Adrenal gland (tissue), 12 donors: ENCODE data around the gene VAT1. TPM values are rescaled to one million over a fixed set of nuclear protein-coding genes. Genes with fewer than 3 reads are reported as not detected.

Experiments
- DNase-seq, 7 donors: peaks; one replicate each; pipeline ENCODE4 v3.0.0-alpha.2; 2019 to 2020
- H3K27ac ChIP-seq, 5 donors: fragments of 200-600 bp; sonication (generic) in 4 of 5; 1 replicate in 3 of 5; 2 replicates in 2 of 5; pipeline versions ENCODE4 v1.5.1 to v1.8.0; 2016 to 2020; ENCODE audit warnings: mild to moderate bottlenecking in 1 of 5
- H3K27me3 ChIP-seq: fragments of 200-600 bp; 2 replicates; pipeline ENCODE4 v1.8.0; 2021
- H3K36me3 ChIP-seq, 2 donors: fragments of 200-600 bp; replicated peaks in 1 of 2; 1 replicate in 1 of 2; 2 replicates in 1 of 2; pipeline versions ENCODE4 v1.5.1 to v1.8.0; 2018 to 2022
- H3K4me1 ChIP-seq, 2 donors: fragments of 200-600 bp; replicated peaks in 1 of 2; 1 replicate in 1 of 2; 2 replicates in 1 of 2; pipeline versions ENCODE4 v1.5.1 to v1.8.0; 2018 to 2021
- H3K4me3 ChIP-seq, 4 donors: fragments of 200-600 bp; sonication (generic) in 3 of 4; one replicate each; pipeline ENCODE4 v1.5.1; 2016 to 2018
- H3K9me3 ChIP-seq, 3 donors: fragments of 200-600 bp; sonication (generic) in 1 of 3; replicated peaks in 1 of 3; 1 replicate in 2 of 3; 2 replicates in 1 of 3; pipeline versions ENCODE4 v1.5.1 to v1.8.0; 2016 to 2021
- CTCF ChIP-seq, 6 experiments: fragments of 450-650 bp in 4 of 6; fragments of 200-600 bp in 2 of 6; sonication (generic) in 1 of 6; IDR thresholded peaks; 1 replicate in 5 of 6; 2 replicates in 1 of 6; pipeline versions ENCODE4 v1.5.1 to v1.8.0; 2016 to 2021; ENCODE audit warnings: antibody characterized with exemption in 6 of 6, mild to moderate bottlenecking in 2 of 6, moderate library complexity in 1 of 6
- POLR2A ChIP-seq, 2 donors: fragments of 450-650 bp; IDR thresholded peaks; one replicate each; pipeline ENCODE4 v1.6.1; 2017; ENCODE audit warnings: antibody characterized with exemption in 2 of 2, mild to moderate bottlenecking in 2 of 2, moderate library complexity in 1 of 2
- WGBS, 4 donors: extraction: QIAGEN DNeasy Blood & Tissue Kit in 2 of 4; methylation state at CpG; one replicate each; pipeline versions ENCODE4 v1.1.5 to v1.1.7; 2013 to 2017; 5-methylcytosine and 5-hydroxymethylcytosine counted together
- intact Hi-C, 2 donors: fragments of 100-400 bp; cut with DNase I; formaldehyde crosslinking; loops; one replicate each; pipeline versions ENCODE4 v1.14.1 to v1.15.0; 2022 to 2023
- polyA plus RNA-seq, 3 donors: library from polyadenylated mRNA; stranded (reverse); fragments of 200-250 nt in 2 of 3; fragments of 350-450 nt in 1 of 3; fragmentation: Illumina TruSeq in 1 of 3; extraction: RNeasy Lipid Tissue Mini Kit (QIAGEN cat#74804) in 1 of 3; gene quantifications; one replicate each; pipeline ENCODE4 v1.2.3, GENCODE V29; 2013 to 2014
- total RNA-seq, 9 donors: library from RNA; depleted of rRNA in 4 of 9; stranded (reverse); fragments of >200 nt in 4 of 9; fragments of 120-200 nt in 1 of 9; fragmentation: NEBNext Ultra II Directional in 1 of 9; extraction: Animal tissue kit (Norgen Biotek cat#: 25700) in 1 of 9; gene quantifications; one replicate each; pipeline versions ENCODE4 v1.1.0 to v1.2.4, GENCODE V29; 2013 to 2023
- donor health status: healthy with polysubstance abuse.
- donor health status: Bipolar disorder and iron deficiency.
- donor health status: DM: yes; HTN: yes; CAD: no.
- donor health status: DM: no; HTN: no; CAD: no.
- donor health status: DM: no; HTN: no; CAD: no.
- donor health status: DM: yes; HTN: yes; CAD: no.

Gene VAT1
- total and polyA plus RNA-seq, 12 donors = 177 to 744 (median 442) TPM

GRCh38 chr17:43026595-43026994 lies 4.4 kb upstream of the VAT1 start:
- WGBS, 4 donors = 68 to 80% (median 76%) methylated on average over 5 of the region's 5 CpGs
- no peak for DNase-seq
- H3K27me3 ChIP-seq = no peaks in the 10 kb centered on the region
- H3K9me3 ChIP-seq = no peaks in the 10 kb centered on the region
- no peak overlapping the region for H3K27ac ChIP-seq
- TF ChIP-seq POLR2A (IDR thresholded peaks at IDR 0.05) = no peak
- TF ChIP-seq CTCF (IDR thresholded peaks at IDR 0.05) = no peak
- intact Hi-C loops = loop anchor here (10.0 kb wide), 2 partner anchors 58 to 288 kb away; no protein-coding TSS in a partner anchor
- H3K4me1 ChIP-seq = peaks cover 0 to 10% of the 10 kb centered on the region in 2 donors
- no peaks in the 10 kb centered on the region for H3K36me3 ChIP-seq
- H3K4me3 ChIP-seq = no peak overlapping the region

- H3K36me3 ChIP-seq = no peaks in the 10 kb centered on the region
- 65 to 78% (median 70%) methylated on average over 13 to 16 of the region's 16 CpGs for WGBS, 4 donors
- H3K27me3 ChIP-seq = no peaks in the 10 kb centered on the region
- DNase-seq = peak in 1 of 7 donors; percentile 32
- intact Hi-C loops = loop anchor here (10.0 kb wide), 2 partner anchors 59 to 289 kb away; no protein-coding TSS in a partner anchor
- H3K9me3 ChIP-seq = no peaks in the 10 kb centered on the region
- TF ChIP-seq CTCF (IDR thresholded peaks at IDR 0.05) (no peak), POLR2A (IDR thresholded peaks at IDR 0.05) (no peak)
- peaks cover 0 to 10% of the 10 kb centered on the region in 2 donors for H3K4me1 ChIP-seq
- H3K4me3 ChIP-seq = no peak overlapping the region
- no peak overlapping the region for H3K27ac ChIP-seq
Measured at GRCh38 chr17:43025766-43026537, 3.8 kb upstream of the VAT1 start.

- peak overlapping the region in 2 of 5 donors; percentile 34 to 87 for H3K27ac ChIP-seq
- H3K9me3 ChIP-seq = no peaks in the 10 kb centered on the region
- H3K27me3 ChIP-seq = no peaks in the 10 kb centered on the region
- no peak for DNase-seq
- TF ChIP-seq CTCF (IDR thresholded peaks at IDR 0.05) (no peak), POLR2A (IDR thresholded peaks at IDR 0.05) (no peak)
- H3K4me3 ChIP-seq = peak overlapping the region in 1 of 4 donors; percentile 79
- WGBS, 4 donors = 5 to 16% (median 8%) methylated on average over 15 to 27 of the region's 27 CpGs
- H3K36me3 ChIP-seq = no peaks in the 10 kb centered on the region
- peaks cover 2 to 15% of the 10 kb centered on the region in 2 donors for H3K4me1 ChIP-seq
- intact Hi-C loops = loop anchor here (10.0 kb wide), 2 partner anchors 60 to 290 kb away; no protein-coding TSS in a partner anchor
Measured at GRCh38 chr17:43025290-43025657, 3.1 kb upstream of the VAT1 start.

GRCh38 chr17:43024407-43025289 lies 2.5 kb upstream of the VAT1 start, which contains the start of gene RND2:
TSS of gene RND2 (plus strand) at chr17:43025231. CDS start at chr17:43025348, 117 bp downstream.
- TF ChIP-seq POLR2A (IDR thresholded peaks at IDR 0.05) = peak in 1 of 2 donors; percentile 28
- peak; percentile 50 to 92 (median 86) for TF ChIP-seq CTCF (IDR thresholded peaks at IDR 0.05)
- Histone ChIP-seq H3K4me1 (peaks cover 9 to 21% of the 10 kb centered on the region in 2 donors), H3K27me3 (no peaks in the 10 kb centered on the region), H3K27ac (peak within 1 kb of the TSS in 3 of 5 donors; percentile 34 to 87 (median 72)), H3K9me3 (no peaks in the 10 kb centered on the region), H3K36me3 (no peaks in the 10 kb centered on the region), H3K4me3 (peak within 1 kb of the TSS in 3 of 4 donors; percentile 5 to 79 (median 17))
- 0 to 2% (median 0%) methylated on average over 14 to 61 of the region's 61 CpGs for WGBS, 4 donors
- intact Hi-C loops = loop anchor here (5.0 to 10.0 kb wide), 4 partner anchors 60 to 290 kb away; partner anchors contain the start of gene NBR1 (in 1 of the 2)
- peak; percentile 87 to 98 (median 94) for DNase-seq
